Stimulated activated CD8-positive, alpha-beta memory T cell treated with anti-CD3 and anti-CD28 coated beads, Interleukin-12 subunit alpha, Interleukin-12 subunit beta, amount 100 ng/mL, for 24 hours (primary cell): ENCODE results near the gene ZNF385A.
A peak's percentile ranks its signal among the peaks of the same experiment; 100 is the strongest.
"Not testable (repeated sequence)": the region's sequence is repeated elsewhere in the genome, so short reads cannot be mapped to it uniquely, and the experiment has no call there.

Experiments used
- DNase-seq: peaks from one replicate; pipeline ENCODE4 v3.0.0-alpha.2; 2020; ENCODE audit errors: extremely low read depth

The ZNF385A gene

GRCh38 chr12:54325442-54326109, 59.0 kb downstream of the ZNF385A start:
- DNase-seq: not testable (repeated sequence)

- DNase-seq: peak; percentile 80
Observed at GRCh38 chr12:54324617-54325441, 59.7 kb downstream of the ZNF385A start, which contains the start of gene COPZ1. Gene COPZ1, plus strand, starts transcription at chr12:54325131. Its CDS starts 33 bp downstream, at chr12:54325164.

- DNase-seq: no peak
Observed at GRCh38 chr12:54321363-54321762, 63.2 kb downstream of the ZNF385A start.
